DOHH2 (cell line): ENCODE measurements around the gene DISP2.

Experiments
- H3F3A ChIP-seq: fragments of 200-600 bp; sonication (generic), shearing (Covaris generic); 2 replicates; pipeline ENCODE4 v1.6.0; 2016; ENCODE audit warnings: antibody characterized with exemption, mild to moderate bottlenecking; ENCODE audit not compliant: control insufficient read depth, insufficient read depth
- H3K27ac ChIP-seq: fragments of 200-600 bp; sonication (generic); 2 replicates; pipeline ENCODE4 v1.5.1; 2014; ENCODE audit warnings: low read depth, mild to moderate bottlenecking, low read length, moderate library complexity
- H3K27me3 ChIP-seq: fragments of 200-600 bp; sonication (generic); 2 replicates; pipeline ENCODE4 v1.6.1; 2014; ENCODE audit warnings: mild to moderate bottlenecking, low read length, mixed read lengths; ENCODE audit not compliant: control insufficient read depth
- H3K36me3 ChIP-seq: fragments of 200-600 bp; sonication (generic); 2 replicates; pipeline ENCODE4 v1.6.1; 2014; ENCODE audit warnings: mild to moderate bottlenecking, low read length, moderate library complexity, mixed read lengths; ENCODE audit not compliant: control insufficient read depth
- H3K4me1 ChIP-seq: fragments of 200-600 bp; sonication (generic); 2 replicates; pipeline ENCODE4 v1.6.1; 2014; ENCODE audit warnings: mild to moderate bottlenecking, low read length, mixed read lengths; ENCODE audit not compliant: control insufficient read depth
- H3K4me2 ChIP-seq: fragments of 200-600 bp; sonication (generic); 2 replicates; pipeline ENCODE4 v1.6.0; 2014; ENCODE audit warnings: mild to moderate bottlenecking, low read length, moderate library complexity
- H3K4me3 ChIP-seq: fragments of 200-600 bp; sonication (generic); 2 replicates; pipeline ENCODE4 v1.5.1; 2014; ENCODE audit warnings: mild to moderate bottlenecking, low read length, mixed read lengths
- H3K79me2 ChIP-seq: fragments of 200-600 bp; sonication (generic); 2 replicates; pipeline ENCODE4 v1.6.1; 2014; ENCODE audit warnings: mild to moderate bottlenecking, low read length, mixed read lengths; ENCODE audit not compliant: control insufficient read depth
- H3K9me2 ChIP-seq: fragments of 200-600 bp; sonication (generic); replicated peaks from 2 replicates; pipeline ENCODE4 v1.6.1; 2014; ENCODE audit warnings: mild to moderate bottlenecking, low read length, mixed read lengths; ENCODE audit not compliant: control insufficient read depth
- H3K9me3 ChIP-seq: fragments of 200-600 bp; sonication (generic); 2 replicates; pipeline ENCODE4 v1.6.1; 2014; ENCODE audit warnings: antibody characterized with exemption, low read length, mixed read lengths; ENCODE audit not compliant: control insufficient read depth, insufficient read depth
- H4K20me1 ChIP-seq: fragments of 200-600 bp; sonication (generic); 2 replicates; pipeline ENCODE4 v1.6.0; 2014; ENCODE audit warnings: low read depth, mild to moderate bottlenecking, antibody characterized with exemption, low read length, moderate library complexity; ENCODE audit not compliant: control insufficient read depth, insufficient read depth
- CTCF ChIP-seq: fragments of 200-600 bp; sonication (generic); IDR thresholded peaks from one replicate; pipeline ENCODE4 v1.5.1; 2014; ENCODE audit warnings: antibody characterized with exemption, mild to moderate bottlenecking, low read depth, low read length; ENCODE audit not compliant: poor library complexity, severe bottlenecking
- EZH2phosphoT487 ChIP-seq: fragments of 200-600 bp; sonication (generic); IDR thresholded peaks from 2 replicates; pipeline ENCODE4 v1.6.1; 2017; ENCODE audit warnings: borderline replicate concordance, mild to moderate bottlenecking, antibody characterized with exemption, low read length, moderate library complexity, mixed read lengths

The DISP2 gene

DNA sequence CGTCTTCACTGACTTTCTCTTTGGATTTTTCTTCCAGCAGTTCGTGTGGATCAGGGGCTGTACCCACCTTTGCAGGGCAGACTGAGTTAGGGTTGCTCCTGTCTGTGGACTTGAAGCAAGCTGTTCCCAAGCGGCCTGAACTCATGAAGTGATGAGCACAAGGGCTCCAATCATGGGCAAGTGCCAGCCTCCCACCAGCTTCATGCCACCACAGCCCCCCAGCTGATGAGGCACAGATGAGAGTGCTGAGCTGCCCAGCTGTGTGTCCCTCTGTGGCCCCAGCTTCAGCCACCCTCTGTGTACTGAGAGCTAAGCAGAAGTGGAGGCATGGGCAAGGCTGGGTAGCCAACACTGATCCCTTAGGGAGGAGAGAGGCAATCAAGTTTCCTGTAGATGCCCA is 47.0 kb upstream of the DISP2 start:
- TF ChIP-seq CTCF (no peak), EZH2phosphoT487 (no peak)
- Histone ChIP-seq H3K9me2 (no peaks in the 10 kb centered on the region), H3K36me3 (no peaks in the 10 kb centered on the region), H3F3A (no peaks in the 10 kb centered on the region), H4K20me1 (no peaks in the 10 kb centered on the region), H3K4me2 (no peak overlapping the region), H3K79me2 (no peaks in the 10 kb centered on the region), H3K4me3 (no peak overlapping the region), H3K27me3 (peaks cover 40% of the 10 kb centered on the region), H3K27ac (no peak overlapping the region), H3K4me1 (peaks cover 32% of the 10 kb centered on the region), H3K9me3 (no peaks in the 10 kb centered on the region)

GRCh38 chr15:40312370-40313158 is 45.5 kb upstream of the DISP2 start:
- no peaks in the 10 kb centered on the region for H4K20me1 ChIP-seq
- H3K4me1 ChIP-seq = peaks cover 21% of the 10 kb centered on the region
- no peaks in the 10 kb centered on the region for H3K9me2 ChIP-seq
- no peaks in the 10 kb centered on the region for H3K36me3 ChIP-seq
- H3K27ac ChIP-seq = no peak overlapping the region
- H3K9me3 ChIP-seq = no peaks in the 10 kb centered on the region
- TF ChIP-seq CTCF = no peak
- no peak for TF ChIP-seq EZH2phosphoT487
- no peaks in the 10 kb centered on the region for H3K79me2 ChIP-seq
- H3K4me2 ChIP-seq = no peak overlapping the region
- no peak overlapping the region for H3K4me3 ChIP-seq
- H3F3A ChIP-seq = no peaks in the 10 kb centered on the region
- H3K27me3 ChIP-seq = peaks cover 55% of the 10 kb centered on the region

DNA sequence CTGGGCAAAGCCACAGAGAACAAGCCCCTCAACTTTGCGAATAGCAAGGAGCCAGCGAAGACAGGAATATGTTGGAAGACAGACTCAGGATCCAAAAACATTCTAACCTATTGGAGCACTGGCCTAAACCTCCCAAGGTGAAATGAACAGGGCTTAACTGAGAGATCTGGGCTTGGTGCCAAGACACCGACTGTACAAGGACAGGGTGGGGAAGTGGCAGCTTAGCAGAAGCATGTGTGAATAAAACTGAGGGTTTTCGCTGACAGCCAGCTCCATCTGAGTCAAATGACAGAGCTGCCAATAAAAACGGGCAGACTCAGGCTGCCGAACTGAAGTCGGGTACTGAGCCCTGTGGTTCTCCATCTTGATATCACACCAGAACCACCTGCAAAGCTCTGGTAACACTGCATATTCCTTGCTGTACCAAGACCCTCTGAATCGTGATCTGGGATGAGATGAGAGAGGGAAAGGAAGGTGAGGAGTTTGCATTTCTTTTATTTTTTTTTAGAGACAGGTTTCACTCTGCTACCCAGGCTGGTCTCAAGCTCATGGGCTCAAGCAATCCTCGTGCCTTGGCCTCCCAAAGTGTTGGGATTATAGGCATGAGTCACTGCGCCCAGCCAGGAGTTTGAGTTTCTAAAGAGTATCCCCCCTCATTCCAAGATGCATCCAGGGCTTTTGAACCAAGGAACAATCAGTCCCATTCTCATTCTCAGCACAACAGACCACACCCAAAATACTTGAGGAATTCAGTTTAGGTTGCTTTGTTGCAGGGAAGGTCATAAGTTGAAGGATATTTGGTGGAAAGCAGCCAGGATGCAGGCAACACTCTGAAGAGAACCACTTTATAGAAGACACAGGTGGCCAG is 44.3 kb upstream of the DISP2 start:
- Histone ChIP-seq H3K27ac (no peak overlapping the region), H3F3A (no peaks in the 10 kb centered on the region), H3K9me2 (no peaks in the 10 kb centered on the region), H3K4me3 (no peak overlapping the region), H3K4me1 (peaks cover 9% of the 10 kb centered on the region), H3K36me3 (no peaks in the 10 kb centered on the region), H3K27me3 (peaks cover 56% of the 10 kb centered on the region), H4K20me1 (no peaks in the 10 kb centered on the region), H3K4me2 (no peak overlapping the region), H3K9me3 (no peaks in the 10 kb centered on the region), H3K79me2 (no peaks in the 10 kb centered on the region)
- TF ChIP-seq EZH2phosphoT487 = no peak
- no peak for TF ChIP-seq CTCF
